Endothelial cell of umbilical vein (primary cell): ENCODE measurements around the gene NCAPH2. TPM values are rescaled to one million over a fixed set of nuclear protein-coding genes. Genes with fewer than 3 reads are reported as not detected.

Source experiments
- BruUV-seq: library from RNA; stranded (reverse); fragments of 400-500 nt; replicated peaks from 2 replicates; lab custom pipeline; 2021; lab: Mats Ljungman, UMichigan
- CTCF ChIA-PET: fragments of 300-600, 350-600 bp; sonication (Branson Sonifier 250); formaldehyde crosslinking; loops from one replicate; lab custom pipeline; 2021; ENCODE audit warnings: antibody characterized with exemption, inconsistent platforms; lab: Charles Lee
- POLR2A ChIA-PET: fragments of 300-600, 350-600 bp; sonication (Branson Sonifier 250); formaldehyde crosslinking; loops from one replicate; lab custom pipeline; 2021; ENCODE audit warnings: antibody characterized with exemption, inconsistent platforms; lab: Charles Lee
- DNase-seq: peaks from one replicate; pipeline ENCODE4 v3.0.0-alpha.2; 2011; ENCODE audit warnings: low read depth, low spot score
- FAIRE-seq: peaks from 2 replicates; lab custom pipeline; 2011; peaks lifted over from hg19 to GRCh38; lab: Jason Lieb, UNC
- H2AFZ ChIP-seq: 2 replicates; pipeline ENCODE4 v1.6.0; 2012; ENCODE audit warnings: low read depth, low read length, control low read depth, inconsistent platforms
- H3K27ac ChIP-seq: 2 replicates; pipeline ENCODE4 v1.5.1; 2011; ENCODE audit warnings: low read depth, mild to moderate bottlenecking, control low read depth, low read length, moderate library complexity; ENCODE audit not compliant: insufficient read depth
- H3K27me3 ChIP-seq, 2 experiments: 2 replicates each; pipeline versions ENCODE4 v1.6.0 to v1.6.1; 2011; ENCODE audit warnings: low read length in 2 of 2, mixed read lengths in 1 of 2; ENCODE audit not compliant: control insufficient read depth in 2 of 2, insufficient read depth in 2 of 2
- H3K36me3 ChIP-seq, 2 experiments: 2 replicates in 1 of 2; 3 replicates in 1 of 2; pipeline ENCODE4 v1.5.1; 2011; ENCODE audit warnings: low read length in 2 of 2, mild to moderate bottlenecking in 1 of 2, moderate library complexity in 1 of 2; ENCODE audit not compliant: control insufficient read depth in 2 of 2, insufficient read depth in 2 of 2; ENCODE audit errors: extremely low read depth in 1 of 2
- H3K4me1 ChIP-seq: 3 replicates; pipeline ENCODE4 v1.5.1; 2011; ENCODE audit warnings: mild to moderate bottlenecking, low read length; ENCODE audit not compliant: control insufficient read depth, insufficient read depth; ENCODE audit errors: extremely low read depth
- H3K4me2 ChIP-seq: 2 replicates; pipeline ENCODE4 v1.6.1; 2011; ENCODE audit warnings: low read length, control low read depth, mixed read lengths; ENCODE audit not compliant: insufficient read depth
- H3K4me3 ChIP-seq, 3 experiments: fragments of 200-600 bp in 1 of 3; sonication (generic), shearing (Covaris generic) in 1 of 3; replicated peaks in 1 of 3; 2 replicates each; pipeline ENCODE4 v1.5.1; 2011 to 2016; ENCODE audit warnings: control low read depth in 3 of 3, low read length in 3 of 3, mild to moderate bottlenecking in 2 of 3, inconsistent platforms in 1 of 3, low read depth in 1 of 3, moderate library complexity in 1 of 3; ENCODE audit not compliant: insufficient read depth in 1 of 3
- H3K79me2 ChIP-seq: 2 replicates; pipeline ENCODE4 v1.6.0; 2012; ENCODE audit warnings: low read length, inconsistent platforms; ENCODE audit not compliant: control insufficient read depth, insufficient read depth
- H3K9ac ChIP-seq: replicated peaks from 2 replicates; pipeline ENCODE3; 2011; ENCODE audit warnings: low read length, control low read depth; ENCODE audit not compliant: insufficient read depth; ENCODE audit errors: extremely low read depth
- H3K9me1 ChIP-seq: replicated peaks from 3 replicates; pipeline ENCODE4 v1.6.0; 2011; ENCODE audit warnings: mild to moderate bottlenecking, low read length; ENCODE audit not compliant: control insufficient read depth, insufficient read depth; ENCODE audit errors: extremely low read depth
- H3K9me3 ChIP-seq: replicated peaks from 2 replicates; pipeline ENCODE4 v1.5.1; 2012; ENCODE audit warnings: low read length, inconsistent platforms; ENCODE audit not compliant: control insufficient read depth, insufficient read depth
- H4K20me1 ChIP-seq: replicated peaks from 2 replicates; pipeline ENCODE3; 2011; ENCODE audit warnings: mild to moderate bottlenecking, low read length; ENCODE audit not compliant: control insufficient read depth, insufficient read depth; ENCODE audit errors: extremely low read depth
- JUN ChIP-seq: IDR thresholded peaks from 2 replicates; pipeline ENCODE4 v1.6.1; 2011; ENCODE audit warnings: borderline replicate concordance, low read depth; ENCODE audit not compliant: insufficient read length, insufficient read depth
- POLR2AphosphoS5 ChIP-seq: IDR thresholded peaks from 2 replicates; pipeline ENCODE4 v1.6.1; 2012; ENCODE audit warnings: low read depth, mild to moderate bottlenecking, control low read depth, low read length, moderate library complexity; ENCODE audit not compliant: insufficient read depth
- dilution Hi-C: fragments of 300-500 bp; cut with MboI; formaldehyde crosslinking; loops from one replicate; pipeline ENCODE4 v1.15.0; 2019; ENCODE audit warnings: low sequenced_read_pairs; ENCODE audit not compliant: extremely low pct_ligation_motif_present
- intact Hi-C: fragments of 100-400 bp; cut with micrococcal nuclease; formaldehyde crosslinking; loops from one replicate; pipeline ENCODE4 v1.10.0; 2022
- polyA plus RNA-seq, 4 experiments: library from polyadenylated mRNA; depleted of rRNA in 3 of 4; stranded (reverse) in 3 of 4; unstranded in 1 of 4; fragments of >200 nt; gene quantifications; 2 replicates each; pipeline versions ENCODE4 v1.2.1 to v1.2.3, GENCODE V29; 2011 to 2012; ENCODE audit warnings: missing spikeins in 1 of 4
- total RNA-seq: library from RNA; stranded (reverse); gene quantifications from 2 replicates; pipeline ENCODE4 v1.2.3, GENCODE V29; 2021
- TF ChIP-seq, protein P1 (sequence below): IDR thresholded peaks from 2 replicates; pipeline ENCODE4 v1.6.1; 2011; ENCODE audit not compliant: insufficient read depth, insufficient read length
- TF ChIP-seq, protein P2 (sequence below), 2 donors: IDR thresholded peaks; 1 replicate in 1 of 2; 2 replicates in 1 of 2; pipeline ENCODE4 v1.5.1; 2011; ENCODE audit warnings: low read length in 2 of 2, mild to moderate bottlenecking in 2 of 2, moderate library complexity in 2 of 2, control low read depth in 1 of 2, inconsistent platforms in 1 of 2, low read depth in 1 of 2; ENCODE audit not compliant: insufficient read depth in 1 of 2; ENCODE audit errors: extremely low read depth in 1 of 2

Gene NCAPH2
- total and polyA plus RNA-seq, 2 donors (not counting 3 experiments of a cell fraction or from before 2014, with no cell fraction given): 42.4 to 43.2 TPM

- TSS peak; percentile 12 for BruUV-seq
- peaks cover 0 to 75% of the 10 kb centered on the region in 2 experiments for H3K36me3 ChIP-seq
- no peak overlapping the region for H3K9ac ChIP-seq
- dilution Hi-C loops: no loop called here
- no peak overlapping the region for H3K27ac ChIP-seq
- no peaks in the 10 kb centered on the region for H3K27me3 ChIP-seq
- H3K79me2 ChIP-seq: peaks cover 17% of the 10 kb centered on the region
- TF ChIP-seq JUN (no peak), POLR2AphosphoS5 (no peak)
- TF ChIP-seq, protein P1, sequence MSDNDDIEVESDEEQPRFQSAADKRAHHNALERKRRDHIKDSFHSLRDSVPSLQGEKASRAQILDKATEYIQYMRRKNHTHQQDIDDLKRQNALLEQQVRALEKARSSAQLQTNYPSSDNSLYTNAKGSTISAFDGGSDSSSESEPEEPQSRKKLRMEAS: no peak
- TF ChIP-seq, protein P2, sequence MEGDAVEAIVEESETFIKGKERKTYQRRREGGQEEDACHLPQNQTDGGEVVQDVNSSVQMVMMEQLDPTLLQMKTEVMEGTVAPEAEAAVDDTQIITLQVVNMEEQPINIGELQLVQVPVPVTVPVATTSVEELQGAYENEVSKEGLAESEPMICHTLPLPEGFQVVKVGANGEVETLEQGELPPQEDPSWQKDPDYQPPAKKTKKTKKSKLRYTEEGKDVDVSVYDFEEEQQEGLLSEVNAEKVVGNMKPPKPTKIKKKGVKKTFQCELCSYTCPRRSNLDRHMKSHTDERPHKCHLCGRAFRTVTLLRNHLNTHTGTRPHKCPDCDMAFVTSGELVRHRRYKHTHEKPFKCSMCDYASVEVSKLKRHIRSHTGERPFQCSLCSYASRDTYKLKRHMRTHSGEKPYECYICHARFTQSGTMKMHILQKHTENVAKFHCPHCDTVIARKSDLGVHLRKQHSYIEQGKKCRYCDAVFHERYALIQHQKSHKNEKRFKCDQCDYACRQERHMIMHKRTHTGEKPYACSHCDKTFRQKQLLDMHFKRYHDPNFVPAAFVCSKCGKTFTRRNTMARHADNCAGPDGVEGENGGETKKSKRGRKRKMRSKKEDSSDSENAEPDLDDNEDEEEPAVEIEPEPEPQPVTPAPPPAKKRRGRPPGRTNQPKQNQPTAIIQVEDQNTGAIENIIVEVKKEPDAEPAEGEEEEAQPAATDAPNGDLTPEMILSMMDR (IDR thresholded peaks at IDR 0.05; ENCODE audit: extremely low read depth in 1 of 2, insufficient read depth in 1 of 2, low read depth in 1 of 2, low read length in 2 of 2): no peak
- no peaks in the 10 kb centered on the region for H3K9me1 ChIP-seq
- H3K9me3 ChIP-seq: no peaks in the 10 kb centered on the region
- H3K4me1 ChIP-seq: no peaks in the 10 kb centered on the region
- H3K4me3 ChIP-seq: no peak overlapping the region
- CTCF ChIA-PET: no interaction called here
- POLR2A ChIA-PET: no interaction called here
- no peaks in the 10 kb centered on the region for H4K20me1 ChIP-seq
- no peak overlapping the region for H2AFZ ChIP-seq
- FAIRE-seq (no peak), DNase-seq (no peak)
- intact Hi-C loops: no loop called here
- no peak overlapping the region for H3K4me2 ChIP-seq
Measured at GRCh38 chr22:50464451-50464850, 43.6 kb upstream of the NCAPH2 start.
